HepG2 (cell line): ENCODE data around the gene GAPT. TPM values are rescaled to one million over a fixed set of nuclear protein-coding genes. Genes with fewer than 3 reads are reported as not detected.

Source experiments
- HDAC1 ChIP-seq: sonication (generic); formaldehyde crosslinking; IDR thresholded peaks from 2 replicates; pipeline ENCODE4 v1.5.1; 2020; ENCODE audit warnings: mild to moderate bottlenecking, missing genetic modification reagents
- HMGA1 ChIP-seq: sonication (generic); formaldehyde crosslinking; conservative IDR thresholded peaks from 2 replicates; pipeline ENCODE4 v1.4.0; 2020; ENCODE audit warnings: missing genetic modification reagents
- JUND ChIP-seq: sonication (generic); formaldehyde crosslinking; IDR thresholded peaks from 2 replicates; pipeline ENCODE4 v1.8.0; 2022; ENCODE audit warnings: mild to moderate bottlenecking, missing genetic modification reagents
- MEIS2 ChIP-seq: sonication (generic); formaldehyde crosslinking; IDR thresholded peaks from 2 replicates; pipeline ENCODE4 v1.9.0; 2021; ENCODE audit warnings: mild to moderate bottlenecking, missing genetic modification reagents
- NFKB2 ChIP-seq: sonication (generic); formaldehyde crosslinking; IDR thresholded peaks from 2 replicates; pipeline ENCODE4 v1.4.0; 2020; ENCODE audit warnings: missing genetic modification reagents, borderline replicate concordance
- RFX5 ChIP-seq: IDR thresholded peaks from 2 replicates; pipeline ENCODE4 v1.6.1; 2011; ENCODE audit warnings: low read depth, low read length, improper control_type of control experiment
- ZBTB38 ChIP-seq: sonication (generic); formaldehyde crosslinking; IDR thresholded peaks from 2 replicates; pipeline ENCODE4 v1.5.1; 2020; ENCODE audit warnings: mild to moderate bottlenecking, missing genetic modification reagents
- ZFP1 ChIP-seq: IDR thresholded peaks from 2 replicates; pipeline ENCODE4 v1.6.1; 2016
- ZFX ChIP-seq: sonication (generic); formaldehyde crosslinking; IDR thresholded peaks from 2 replicates; pipeline ENCODE4 v1.4.0; 2020; ENCODE audit warnings: mild to moderate bottlenecking, low read depth, missing genetic modification reagents, moderate library complexity
- ZKSCAN1 ChIP-seq: fragments of 150-350 bp; IDR thresholded peaks from 2 replicates; pipeline ENCODE4 v1.6.1; 2014; ENCODE audit warnings: low read length
- ZNF331 ChIP-seq: sonication (generic); formaldehyde crosslinking; IDR thresholded peaks from 2 replicates; pipeline ENCODE4 v1.4.0; 2020; ENCODE audit warnings: missing genetic modification reagents
- ZNF337 ChIP-seq: sonication (generic); formaldehyde crosslinking; IDR thresholded peaks from 2 replicates; pipeline ENCODE4 v1.5.1; 2020; ENCODE audit warnings: missing genetic modification reagents, low read depth, mild to moderate bottlenecking, borderline replicate concordance
- ZNF558 ChIP-seq: sonication (generic); formaldehyde crosslinking; IDR thresholded peaks from 2 replicates; pipeline ENCODE4 v1.9.0; 2022; ENCODE audit warnings: mild to moderate bottlenecking, missing genetic modification reagents, borderline replicate concordance
- ZNF776 ChIP-seq: sonication (generic); formaldehyde crosslinking; IDR thresholded peaks from 2 replicates; pipeline ENCODE4 v1.4.0; 2020; ENCODE audit warnings: mild to moderate bottlenecking, missing genetic modification reagents
- ZNF841 ChIP-seq: sonication (generic); formaldehyde crosslinking; IDR thresholded peaks from 2 replicates; pipeline ENCODE4 v1.8.1; 2023; ENCODE audit warnings: missing genetic modification reagents, borderline replicate concordance
- ZNF850 ChIP-seq: sonication (generic); formaldehyde crosslinking; conservative IDR thresholded peaks from 2 replicates; pipeline ENCODE4 v1.9.0; 2021; ENCODE audit warnings: mild to moderate bottlenecking, missing genetic modification reagents
- ZSCAN12 ChIP-seq: sonication (generic); formaldehyde crosslinking; IDR thresholded peaks from 2 replicates; pipeline ENCODE4 v1.9.0; 2021; ENCODE audit warnings: mild to moderate bottlenecking, missing genetic modification reagents
- ZSCAN29 ChIP-seq: sonication (generic); formaldehyde crosslinking; conservative IDR thresholded peaks from 2 replicates; pipeline ENCODE4 v1.4.0; 2020; ENCODE audit warnings: mild to moderate bottlenecking, missing genetic modification reagents
- polyA plus RNA-seq, 8 experiments: library from polyadenylated mRNA; depleted of rRNA in 3 of 8; stranded (reverse) in 7 of 8; unstranded in 1 of 8; fragments of >200 nt; fragmentation: Illumina TruSeq in 4 of 8; extraction: Trizol in 4 of 8; gene quantifications; 2 replicates each; pipeline versions ENCODE4 v1.2.1 to v1.2.3, GENCODE V29; 2011 to 2016; ENCODE audit warnings: low read depth in 4 of 8, missing spikeins in 1 of 8, mixed read lengths in 1 of 8; ENCODE audit not compliant: insufficient read depth in 1 of 8
- total RNA-seq, 5 experiments: library from RNA; depleted of rRNA; stranded (reverse); fragments of >200 nt; fragmentation: Illumina TruSeq; extraction: Trizol; gene quantifications; 2 replicates each; pipeline ENCODE4 v1.2.3, GENCODE V29; 2016; ENCODE audit warnings: low read depth in 1 of 5
- TF ChIP-seq, protein P1 (sequence below): sonication (generic); formaldehyde crosslinking; conservative IDR thresholded peaks from 2 replicates; pipeline ENCODE4 v1.8.0; 2022; ENCODE audit warnings: mild to moderate bottlenecking, moderate library complexity, missing genetic modification reagents
- TF ChIP-seq, protein P2 (sequence below): sonication (generic); formaldehyde crosslinking; IDR thresholded peaks from 2 replicates; pipeline ENCODE4 v1.5.0; 2020; ENCODE audit warnings: missing genetic modification reagents, mild to moderate bottlenecking, borderline replicate concordance
- TF ChIP-seq, protein P3 (sequence below): sonication (generic); formaldehyde crosslinking; IDR thresholded peaks from 2 replicates; pipeline ENCODE4 v1.4.0; 2020; ENCODE audit warnings: missing genetic modification reagents, borderline replicate concordance
- TF ChIP-seq, protein P4 (sequence below): sonication (generic); formaldehyde crosslinking; IDR thresholded peaks from 2 replicates; pipeline ENCODE4 v1.8.0; 2022; ENCODE audit warnings: mild to moderate bottlenecking, missing genetic modification reagents; ENCODE audit not compliant: insufficient replicate concordance

GAPT gene
- total and polyA plus RNA-seq, 2 of the 13 experiments (the other 11 are each of a cell fraction or from before 2014, with no cell fraction given): not detected

DNA sequence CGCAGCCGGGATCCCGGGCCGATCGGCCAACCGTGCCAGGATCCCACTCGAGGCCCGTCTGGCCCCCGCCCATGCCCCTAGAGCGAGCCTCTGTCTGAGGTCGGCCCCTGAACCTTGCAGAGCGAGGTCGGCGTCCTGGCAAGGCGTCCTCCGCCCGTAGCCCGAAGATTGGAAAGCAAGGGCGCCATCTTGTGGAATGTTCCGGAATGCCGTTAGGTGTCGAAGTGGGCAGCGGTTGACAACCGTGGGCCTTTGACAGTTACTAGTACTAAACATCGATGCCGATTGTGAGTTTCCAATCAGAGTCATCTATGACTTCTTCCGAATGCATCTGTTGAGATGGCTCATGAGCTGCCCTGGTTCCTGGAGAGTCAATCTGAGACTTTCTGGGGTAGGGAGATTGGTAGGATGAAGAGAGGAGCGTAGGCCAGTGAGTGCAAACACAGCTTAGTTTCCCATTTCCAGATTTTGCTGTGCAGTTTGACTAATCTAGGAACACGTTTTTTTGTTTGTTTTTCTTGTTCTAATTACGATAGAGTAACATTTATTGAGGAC is 30.4 kb upstream of the GAPT start (continued):
- TF ChIP-seq ZNF337 (no peak), ZKSCAN1 (no peak), ZNF850 (no peak), HDAC1 (0 out of 2 replicates have a peak, but pooled peaks have one; percentile 3), ZNF776 (no peak), RFX5 (no peak), NFKB2 (CRISPR knock-in tag) (no peak), ZNF331 (0 out of 2 replicates have a peak, but pooled peaks have one; percentile 26), ZNF558 (CRISPR knock-in tag) (0 out of 2 replicates have a peak, but pooled peaks have one; percentile 16), ZFP1 (CRISPR knock-in tag) (no peak), ZNF841 (CRISPR knock-in tag) (no peak), ZBTB38 (CRISPR knock-in tag) (peak; percentile 27; the same call in 1 of the 2 replicates), ZSCAN12 (no peak), ZFX (CRISPR knock-in tag) (peak; percentile 63; the same call in 1 of the 2 replicates), MEIS2 (CRISPR knock-in tag) (no peak; the same call in 1 of the 2 replicates), ZSCAN29 (CRISPR knock-in tag) (no peak), JUND (CRISPR knock-in tag) (no peak), HMGA1 (CRISPR knock-in tag) (no peak)
- TF ChIP-seq, protein P1, sequence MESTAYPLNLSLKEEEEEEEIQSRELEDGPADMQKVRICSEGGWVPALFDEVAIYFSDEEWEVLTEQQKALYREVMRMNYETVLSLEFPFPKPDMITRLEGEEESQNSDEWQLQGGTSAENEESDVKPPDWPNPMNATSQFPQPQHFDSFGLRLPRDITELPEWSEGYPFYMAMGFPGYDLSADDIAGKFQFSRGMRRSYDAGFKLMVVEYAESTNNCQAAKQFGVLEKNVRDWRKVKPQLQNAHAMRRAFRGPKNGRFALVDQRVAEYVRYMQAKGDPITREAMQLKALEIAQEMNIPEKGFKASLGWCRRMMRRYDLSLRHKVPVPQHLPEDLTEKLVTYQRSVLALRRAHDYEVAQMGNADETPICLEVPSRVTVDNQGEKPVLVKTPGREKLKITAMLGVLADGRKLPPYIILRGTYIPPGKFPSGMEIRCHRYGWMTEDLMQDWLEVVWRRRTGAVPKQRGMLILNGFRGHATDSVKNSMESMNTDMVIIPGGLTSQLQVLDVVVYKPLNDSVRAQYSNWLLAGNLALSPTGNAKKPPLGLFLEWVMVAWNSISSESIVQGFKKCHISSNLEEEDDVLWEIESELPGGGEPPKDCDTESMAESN (CRISPR knock-in tag): no peak
- TF ChIP-seq, protein P2, sequence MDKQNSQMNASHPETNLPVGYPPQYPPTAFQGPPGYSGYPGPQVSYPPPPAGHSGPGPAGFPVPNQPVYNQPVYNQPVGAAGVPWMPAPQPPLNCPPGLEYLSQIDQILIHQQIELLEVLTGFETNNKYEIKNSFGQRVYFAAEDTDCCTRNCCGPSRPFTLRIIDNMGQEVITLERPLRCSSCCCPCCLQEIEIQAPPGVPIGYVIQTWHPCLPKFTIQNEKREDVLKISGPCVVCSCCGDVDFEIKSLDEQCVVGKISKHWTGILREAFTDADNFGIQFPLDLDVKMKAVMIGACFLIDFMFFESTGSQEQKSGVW: no peak
- TF ChIP-seq, protein P3, sequence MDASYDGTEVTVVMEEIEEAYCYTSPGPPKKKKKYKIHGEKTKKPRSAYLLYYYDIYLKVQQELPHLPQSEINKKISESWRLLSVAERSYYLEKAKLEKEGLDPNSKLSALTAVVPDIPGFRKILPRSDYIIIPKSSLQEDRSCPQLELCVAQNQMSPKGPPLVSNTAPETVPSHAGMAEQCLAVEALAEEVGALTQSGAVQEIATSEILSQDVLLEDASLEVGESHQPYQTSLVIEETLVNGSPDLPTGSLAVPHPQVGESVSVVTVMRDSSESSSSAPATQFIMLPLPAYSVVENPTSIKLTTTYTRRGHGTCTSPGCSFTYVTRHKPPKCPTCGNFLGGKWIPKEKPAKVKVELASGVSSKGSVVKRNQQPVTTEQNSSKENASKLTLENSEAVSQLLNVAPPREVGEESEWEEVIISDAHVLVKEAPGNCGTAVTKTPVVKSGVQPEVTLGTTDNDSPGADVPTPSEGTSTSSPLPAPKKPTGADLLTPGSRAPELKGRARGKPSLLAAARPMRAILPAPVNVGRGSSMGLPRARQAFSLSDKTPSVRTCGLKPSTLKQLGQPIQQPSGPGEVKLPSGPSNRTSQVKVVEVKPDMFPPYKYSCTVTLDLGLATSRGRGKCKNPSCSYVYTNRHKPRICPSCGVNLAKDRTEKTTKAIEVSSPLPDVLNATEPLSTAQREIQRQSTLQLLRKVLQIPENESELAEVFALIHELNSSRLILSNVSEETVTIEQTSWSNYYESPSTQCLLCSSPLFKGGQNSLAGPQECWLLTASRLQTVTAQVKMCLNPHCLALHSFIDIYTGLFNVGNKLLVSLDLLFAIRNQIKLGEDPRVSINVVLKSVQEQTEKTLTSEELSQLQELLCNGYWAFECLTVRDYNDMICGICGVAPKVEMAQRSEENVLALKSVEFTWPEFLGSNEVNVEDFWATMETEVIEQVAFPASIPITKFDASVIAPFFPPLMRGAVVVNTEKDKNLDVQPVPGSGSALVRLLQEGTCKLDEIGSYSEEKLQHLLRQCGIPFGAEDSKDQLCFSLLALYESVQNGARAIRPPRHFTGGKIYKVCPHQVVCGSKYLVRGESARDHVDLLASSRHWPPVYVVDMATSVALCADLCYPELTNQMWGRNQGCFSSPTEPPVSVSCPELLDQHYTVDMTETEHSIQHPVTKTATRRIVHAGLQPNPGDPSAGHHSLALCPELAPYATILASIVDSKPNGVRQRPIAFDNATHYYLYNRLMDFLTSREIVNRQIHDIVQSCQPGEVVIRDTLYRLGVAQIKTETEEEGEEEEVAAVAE: peak; percentile 45; the same call in 1 of the 2 replicates
- TF ChIP-seq, protein P4, sequence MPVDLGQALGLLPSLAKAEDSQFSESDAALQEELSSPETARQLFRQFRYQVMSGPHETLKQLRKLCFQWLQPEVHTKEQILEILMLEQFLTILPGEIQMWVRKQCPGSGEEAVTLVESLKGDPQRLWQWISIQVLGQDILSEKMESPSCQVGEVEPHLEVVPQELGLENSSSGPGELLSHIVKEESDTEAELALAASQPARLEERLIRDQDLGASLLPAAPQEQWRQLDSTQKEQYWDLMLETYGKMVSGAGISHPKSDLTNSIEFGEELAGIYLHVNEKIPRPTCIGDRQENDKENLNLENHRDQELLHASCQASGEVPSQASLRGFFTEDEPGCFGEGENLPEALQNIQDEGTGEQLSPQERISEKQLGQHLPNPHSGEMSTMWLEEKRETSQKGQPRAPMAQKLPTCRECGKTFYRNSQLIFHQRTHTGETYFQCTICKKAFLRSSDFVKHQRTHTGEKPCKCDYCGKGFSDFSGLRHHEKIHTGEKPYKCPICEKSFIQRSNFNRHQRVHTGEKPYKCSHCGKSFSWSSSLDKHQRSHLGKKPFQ (CRISPR knock-in tag): no peak
